Stimulated activated CD4-positive, alpha-beta T cell treated with anti-CD3 and anti-CD28 coated beads, Interleukin-2, amount 100 ng/mL, for 24 hours (primary cell): ENCODE results near the gene SQSTM1.
A peak's percentile ranks its signal among the peaks of the same experiment; 100 is the strongest.
"Not testable (repeated sequence)": the region's sequence is repeated elsewhere in the genome, so short reads cannot be mapped to it uniquely, and the experiment has no call there.

ENCODE experiments used
- DNase-seq, 2 donors: peaks; one replicate each; pipeline ENCODE4 v3.0.0-alpha.2; 2020

SQSTM1 gene

GRCh38 chr5:179820483-179821297 is at the start of gene SQSTM1:
TSS of gene SQSTM1 (plus strand) at chr5:179820905. CDS start at chr5:179820937, 32 bp downstream.
- DNase-seq, result peak; percentile 82 to 85

- DNase-seq, result no peak
Observed at GRCh38 chr5:179771311-179771895, 49.3 kb upstream of the SQSTM1 start.

- DNase-seq, result no peak
Observed at GRCh38 chr5:179772351-179772750, 48.4 kb upstream of the SQSTM1 start.

- DNase-seq, result no peak
Observed at GRCh38 chr5:179773686-179774040, 47.0 kb upstream of the SQSTM1 start.

GRCh38 chr5:179774442-179774841 is 46.3 kb upstream of the SQSTM1 start:
- no peak for DNase-seq

GRCh38 chr5:179776411-179776938 is 44.2 kb upstream of the SQSTM1 start:
- no peak for DNase-seq

GRCh38 chr5:179777456-179777855 is 43.2 kb upstream of the SQSTM1 start:
- DNase-seq, result no peak

GRCh38 chr5:179777909-179778308 is 42.8 kb upstream of the SQSTM1 start:
- DNase-seq, result no peak

- DNase-seq, result no peak
Observed at GRCh38 chr5:179778591-179778990, 42.1 kb upstream of the SQSTM1 start.

GRCh38 chr5:179779826-179780225 is 40.9 kb upstream of the SQSTM1 start:
- DNase-seq, result no peak

- no peak for DNase-seq
Observed at GRCh38 chr5:179780362-179780761, 40.3 kb upstream of the SQSTM1 start.

GRCh38 chr5:179781846-179782245 is 38.9 kb upstream of the SQSTM1 start:
- DNase-seq, result no peak

GRCh38 chr5:179783128-179783527 is 37.6 kb upstream of the SQSTM1 start:
- DNase-seq, result no peak

GRCh38 chr5:179786861-179787260 is 33.8 kb upstream of the SQSTM1 start:
- no peak for DNase-seq

GRCh38 chr5:179788193-179788854 is 32.4 kb upstream of the SQSTM1 start:
- DNase-seq, result no peak

- DNase-seq, result not testable (repeated sequence)
Observed at GRCh38 chr5:179789278-179789677, 31.4 kb upstream of the SQSTM1 start.

- DNase-seq, result no peak
Observed at GRCh38 chr5:179791881-179792611, 28.7 kb upstream of the SQSTM1 start.

- no peak for DNase-seq
Observed at GRCh38 chr5:179792612-179793467, 27.9 kb upstream of the SQSTM1 start.

GRCh38 chr5:179793468-179794139 is 27.1 kb upstream of the SQSTM1 start, which contains the start of gene LTC4S:
TSS of gene LTC4S (plus strand) at chr5:179793986. CDS start at chr5:179794081, 95 bp downstream.
- no peak for DNase-seq

- no peak for DNase-seq
Observed at GRCh38 chr5:179794171-179794570, 26.5 kb upstream of the SQSTM1 start.

GRCh38 chr5:179794575-179794974 is 26.1 kb upstream of the SQSTM1 start:
- DNase-seq, result no peak
